HCT116 (cell line): Measurements from ENCODE around the gene CAMK1D. TPM values are rescaled to one million over a fixed set of nuclear protein-coding genes. Genes with fewer than 3 reads are reported as not detected.

ENCODE experiments used
- ATAC-seq: fragments of 200-7000 bp; cut with Tn5 transposase; 2 replicates; pipeline ENCODE4 v1.9.1; 2020; ENCODE audit warnings: mild to moderate bottlenecking, moderate library complexity
- BruUV-seq: library from RNA; stranded (reverse); fragments of 400-500 nt; replicated peaks from 2 replicates; lab custom pipeline; 2021; lab: Mats Ljungman, UMichigan
- CTCF ChIA-PET: fragments of 300-600 bp; sonication (Branson Sonifier 250); formaldehyde crosslinking; loops from one replicate; lab custom pipeline; 2021; ENCODE audit warnings: antibody characterized with exemption; lab: Charles Lee
- POLR2A ChIA-PET: fragments of 300-600, 350-600 bp; sonication (Branson Sonifier 250); formaldehyde crosslinking; loops from one replicate; lab custom pipeline; 2021; ENCODE audit warnings: antibody characterized with exemption; lab: Charles Lee
- RAD21 ChIA-PET, 2 experiments: fragments of 300-600 bp; sonication (Branson Sonifier 250); formaldehyde crosslinking; loops; one replicate each; lab custom pipeline; 2023; ENCODE audit warnings: low total read pairs in 2 of 2; ENCODE audit not compliant: uncharacterized antibody in 2 of 2, unreplicated experiment in 2 of 2, low non-redundant PET in 1 of 2; lab: Charles Lee
- DNase-seq: peaks from one replicate; pipeline ENCODE4 v3.0.0-alpha.2; 2010; ENCODE audit warnings: low read depth, low spot score
- H2AFZ ChIP-seq: fragments of 200-600 bp; shearing (Covaris generic), sonication (generic); 2 replicates; pipeline ENCODE4 v1.6.1; 2017; ENCODE audit warnings: low read depth, mixed run types, mixed read lengths, antibody characterized with exemption, low read length; ENCODE audit not compliant: poor library complexity, severe bottlenecking
- H3K27ac ChIP-seq: 2 replicates; pipeline ENCODE4 v1.5.1; 2012; ENCODE audit warnings: low read depth, low read length
- H3K27me3 ChIP-seq: fragments of 200-600 bp; sonication (generic); 2 replicates; pipeline ENCODE4 v1.6.1; 2016; ENCODE audit warnings: mixed run types, low read length, mixed read lengths; ENCODE audit not compliant: insufficient read depth
- H3K36me3 ChIP-seq, 2 experiments: fragments of 200-500 bp in 1 of 2; fragments of 200-600 bp in 1 of 2; sonication (Bioruptor generic) in 1 of 2; sonication (generic) in 1 of 2; 2 replicates each; pipeline versions ENCODE4 v1.5.1 to v1.6.1; 2014 to 2016; ENCODE audit warnings: low read length in 2 of 2, inconsistent platforms in 1 of 2, mixed read lengths in 1 of 2, mixed run types in 1 of 2; ENCODE audit not compliant: insufficient read depth in 2 of 2, control insufficient read depth in 1 of 2
- H3K4me1 ChIP-seq, 2 experiments: fragments of 200-600 bp in 1 of 2; sonication (generic) in 1 of 2; 2 replicates each; pipeline versions ENCODE4 v1.5.1 to v1.6.1; 2012 to 2017; ENCODE audit warnings: low read length in 2 of 2, inconsistent platforms in 1 of 2, mild to moderate bottlenecking in 1 of 2, mixed read lengths in 1 of 2, mixed run types in 1 of 2, moderate library complexity in 1 of 2; ENCODE audit not compliant: insufficient read depth in 2 of 2, control insufficient read depth in 1 of 2
- H3K4me2 ChIP-seq: fragments of 200-600 bp; sonication (generic); 2 replicates; pipeline ENCODE4 v1.6.1; 2017; ENCODE audit warnings: mixed run types, low read length, mixed read lengths
- H3K4me3 ChIP-seq, 2 experiments: fragments of 200-600 bp in 1 of 2; sonication (generic) in 1 of 2; replicated peaks in 1 of 2; 2 replicates each; pipeline ENCODE4 v1.5.1; 2011 to 2016; ENCODE audit warnings: low read length in 2 of 2, control low read depth in 1 of 2, low read depth in 1 of 2, mild to moderate bottlenecking in 1 of 2, mixed read lengths in 1 of 2, mixed run types in 1 of 2
- H3K79me2 ChIP-seq: fragments of 200-600 bp; sonication (generic); 2 replicates; pipeline ENCODE4 v1.6.1; 2017; ENCODE audit warnings: mild to moderate bottlenecking, mixed run types, low read length, moderate library complexity, mixed read lengths; ENCODE audit not compliant: insufficient read depth
- H3K9ac ChIP-seq: fragments of 200-600 bp; sonication (generic); 2 replicates; pipeline ENCODE4 v1.6.1; 2016; ENCODE audit warnings: low read length, mixed read lengths
- H3K9me2 ChIP-seq: fragments of 200-600 bp; sonication (generic), shearing (Covaris generic); 2 replicates; pipeline ENCODE4 v1.6.1; 2017; ENCODE audit warnings: mixed run types, mild to moderate bottlenecking, moderate library complexity; ENCODE audit not compliant: insufficient read depth
- H3K9me3 ChIP-seq, 2 experiments: fragments of 200-500 bp in 1 of 2; fragments of 200-600 bp in 1 of 2; sonication (Bioruptor generic) in 1 of 2; sonication (generic) in 1 of 2; 2 replicates each; pipeline ENCODE4 v1.6.1; 2014 to 2017; ENCODE audit warnings: low read length in 2 of 2, mixed read lengths in 2 of 2, inconsistent platforms in 1 of 2, low read depth in 1 of 2, mild to moderate bottlenecking in 1 of 2, mixed run types in 1 of 2, moderate library complexity in 1 of 2; ENCODE audit not compliant: control insufficient read depth in 1 of 2, insufficient read depth in 1 of 2
- H4K20me1 ChIP-seq: fragments of 200-600 bp; sonication (generic), shearing (Covaris generic); 2 replicates; pipeline ENCODE4 v1.6.1; 2017; ENCODE audit warnings: mixed run types, mild to moderate bottlenecking, moderate library complexity; ENCODE audit not compliant: insufficient read depth
- ELF1 ChIP-seq: IDR thresholded peaks from 2 replicates; pipeline ENCODE4 v1.6.1; 2012; ENCODE audit warnings: low read depth, borderline replicate concordance
- FOSL1 ChIP-seq: IDR thresholded peaks from 2 replicates; pipeline ENCODE4 v1.6.1; 2012; ENCODE audit warnings: low read depth
- POLR2A ChIP-seq: IDR thresholded peaks from 2 replicates; pipeline ENCODE4 v1.7.0; 2011; ENCODE audit warnings: borderline replicate concordance; ENCODE audit not compliant: insufficient read depth, insufficient read length; ENCODE audit errors: extremely low read depth
- SIN3A ChIP-seq: IDR thresholded peaks from 2 replicates; pipeline ENCODE4 v1.6.1; 2012; ENCODE audit warnings: low read depth
- SP1 ChIP-seq: IDR thresholded peaks from 2 replicates; pipeline ENCODE4 v1.6.1; 2012; ENCODE audit warnings: low read depth
- SRF ChIP-seq: IDR thresholded peaks from 2 replicates; pipeline ENCODE4 v1.6.1; 2012; ENCODE audit warnings: low read depth
- TCF7L2 ChIP-seq: IDR thresholded peaks from 2 replicates; pipeline ENCODE4 v1.7.0; 2011; ENCODE audit warnings: borderline replicate concordance, inconsistent platforms; ENCODE audit not compliant: insufficient read depth, insufficient read length; ENCODE audit errors: extremely low read depth
- ZNF274 ChIP-seq: fragments of 200-500 bp; sonication (Bioruptor generic); IDR thresholded peaks from 2 replicates; pipeline ENCODE4 v1.6.1; 2014; ENCODE audit warnings: mild to moderate bottlenecking, low read depth, low read length, inconsistent platforms
- intact Hi-C: fragments of 100-400 bp; cut with micrococcal nuclease; formaldehyde crosslinking; loops from 2 replicates; pipeline ENCODE4 v1.10.0; 2022
- total RNA-seq: library from RNA; stranded (reverse); gene quantifications from one replicate; pipeline ENCODE4 v1.2.1, GENCODE V29; 2021; ENCODE audit not compliant: unreplicated experiment
- TF ChIP-seq, protein P1 (sequence below): IDR thresholded peaks from 2 replicates; pipeline ENCODE4 v1.6.1; 2011; ENCODE audit warnings: mild to moderate bottlenecking, low read length, moderate library complexity; ENCODE audit not compliant: insufficient replicate concordance; ENCODE audit errors: extremely low read depth
- TF ChIP-seq, protein P2 (sequence below), 3 experiments: fragments of 200-600 bp in 1 of 3; sonication (generic) in 1 of 3; IDR thresholded peaks in 2 of 3; conservative IDR thresholded peaks in 1 of 3; 2 replicates each; pipeline ENCODE4 v1.5.1; 2012 to 2017; ENCODE audit warnings: low read depth in 2 of 3, low read length in 2 of 3, antibody characterized with exemption in 1 of 3, borderline replicate concordance in 1 of 3, control low read depth in 1 of 3, mild to moderate bottlenecking in 1 of 3, mixed read lengths in 1 of 3, mixed run types in 1 of 3, moderate library complexity in 1 of 3; ENCODE audit not compliant: insufficient read depth in 1 of 3
- TF ChIP-seq, protein P3 (sequence below): IDR thresholded peaks from 2 replicates; pipeline ENCODE4 v1.6.1; 2012; ENCODE audit warnings: low read depth
- TF ChIP-seq, protein P4 (sequence below): IDR thresholded peaks from 2 replicates; pipeline ENCODE4 v1.6.1; 2012

CAMK1D gene
- total RNA-seq, 1 experiment from 2014 or later: 9.6 TPM

DNA sequence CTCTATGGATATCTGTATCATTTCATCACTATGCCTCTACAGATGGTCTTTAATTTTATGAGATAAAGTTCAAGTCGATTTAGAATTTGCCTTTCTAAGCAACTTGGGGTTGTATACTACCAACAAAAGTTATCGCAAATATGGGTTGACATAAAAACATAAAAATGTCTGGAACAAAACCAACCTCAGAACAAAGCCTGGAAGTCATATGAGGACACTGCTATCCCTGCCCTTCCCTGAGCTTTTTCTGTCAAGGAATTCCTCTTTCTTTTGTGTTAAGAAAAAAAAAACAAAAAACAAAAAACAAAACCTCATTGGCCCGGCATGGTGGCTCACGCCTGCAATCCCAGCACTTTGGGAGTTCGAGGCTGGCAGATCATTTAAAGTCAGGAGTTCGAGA is 319.3 kb downstream of the CAMK1D start:
- no peak for ATAC-seq
- intact Hi-C loops: no loop called here
- Histone ChIP-seq H4K20me1 (no peaks in the 10 kb centered on the region), H3K79me2 (no peaks in the 10 kb centered on the region), H2AFZ (no peak overlapping the region), H3K36me3 (no peaks in the 10 kb centered on the region), H3K4me1 (no peaks in the 10 kb centered on the region), H3K27me3 (no peaks in the 10 kb centered on the region), H3K9me3 (no peaks in the 10 kb centered on the region)
- no TSS peak for BruUV-seq
- no peak for DNase-seq
- POLR2A ChIA-PET: no interaction called here
- TF ChIP-seq, protein P1, sequence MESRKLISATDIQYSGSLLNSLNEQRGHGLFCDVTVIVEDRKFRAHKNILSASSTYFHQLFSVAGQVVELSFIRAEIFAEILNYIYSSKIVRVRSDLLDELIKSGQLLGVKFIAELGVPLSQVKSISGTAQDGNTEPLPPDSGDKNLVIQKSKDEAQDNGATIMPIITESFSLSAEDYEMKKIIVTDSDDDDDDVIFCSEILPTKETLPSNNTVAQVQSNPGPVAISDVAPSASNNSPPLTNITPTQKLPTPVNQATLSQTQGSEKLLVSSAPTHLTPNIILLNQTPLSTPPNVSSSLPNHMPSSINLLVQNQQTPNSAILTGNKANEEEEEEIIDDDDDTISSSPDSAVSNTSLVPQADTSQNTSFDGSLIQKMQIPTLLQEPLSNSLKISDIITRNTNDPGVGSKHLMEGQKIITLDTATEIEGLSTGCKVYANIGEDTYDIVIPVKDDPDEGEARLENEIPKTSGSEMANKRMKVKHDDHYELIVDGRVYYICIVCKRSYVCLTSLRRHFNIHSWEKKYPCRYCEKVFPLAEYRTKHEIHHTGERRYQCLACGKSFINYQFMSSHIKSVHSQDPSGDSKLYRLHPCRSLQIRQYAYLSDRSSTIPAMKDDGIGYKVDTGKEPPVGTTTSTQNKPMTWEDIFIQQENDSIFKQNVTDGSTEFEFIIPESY: no peak
- no peak for TF ChIP-seq SP1
- no peak for TF ChIP-seq ELF1
- no peak for TF ChIP-seq ZNF274
- TF ChIP-seq, protein P2, sequence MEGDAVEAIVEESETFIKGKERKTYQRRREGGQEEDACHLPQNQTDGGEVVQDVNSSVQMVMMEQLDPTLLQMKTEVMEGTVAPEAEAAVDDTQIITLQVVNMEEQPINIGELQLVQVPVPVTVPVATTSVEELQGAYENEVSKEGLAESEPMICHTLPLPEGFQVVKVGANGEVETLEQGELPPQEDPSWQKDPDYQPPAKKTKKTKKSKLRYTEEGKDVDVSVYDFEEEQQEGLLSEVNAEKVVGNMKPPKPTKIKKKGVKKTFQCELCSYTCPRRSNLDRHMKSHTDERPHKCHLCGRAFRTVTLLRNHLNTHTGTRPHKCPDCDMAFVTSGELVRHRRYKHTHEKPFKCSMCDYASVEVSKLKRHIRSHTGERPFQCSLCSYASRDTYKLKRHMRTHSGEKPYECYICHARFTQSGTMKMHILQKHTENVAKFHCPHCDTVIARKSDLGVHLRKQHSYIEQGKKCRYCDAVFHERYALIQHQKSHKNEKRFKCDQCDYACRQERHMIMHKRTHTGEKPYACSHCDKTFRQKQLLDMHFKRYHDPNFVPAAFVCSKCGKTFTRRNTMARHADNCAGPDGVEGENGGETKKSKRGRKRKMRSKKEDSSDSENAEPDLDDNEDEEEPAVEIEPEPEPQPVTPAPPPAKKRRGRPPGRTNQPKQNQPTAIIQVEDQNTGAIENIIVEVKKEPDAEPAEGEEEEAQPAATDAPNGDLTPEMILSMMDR (IDR thresholded peaks at IDR 0.05 in 2 of 3, conservative IDR thresholded peaks at IDR 0.05 in 1 of 3; ENCODE audit: borderline replicate concordance in 1 of 3, insufficient read depth in 1 of 3, low read depth in 2 of 3, low read length in 2 of 3): no peak
- TF ChIP-seq TCF7L2: no peak
- TF ChIP-seq FOSL1: no peak
- TF ChIP-seq, protein P3, sequence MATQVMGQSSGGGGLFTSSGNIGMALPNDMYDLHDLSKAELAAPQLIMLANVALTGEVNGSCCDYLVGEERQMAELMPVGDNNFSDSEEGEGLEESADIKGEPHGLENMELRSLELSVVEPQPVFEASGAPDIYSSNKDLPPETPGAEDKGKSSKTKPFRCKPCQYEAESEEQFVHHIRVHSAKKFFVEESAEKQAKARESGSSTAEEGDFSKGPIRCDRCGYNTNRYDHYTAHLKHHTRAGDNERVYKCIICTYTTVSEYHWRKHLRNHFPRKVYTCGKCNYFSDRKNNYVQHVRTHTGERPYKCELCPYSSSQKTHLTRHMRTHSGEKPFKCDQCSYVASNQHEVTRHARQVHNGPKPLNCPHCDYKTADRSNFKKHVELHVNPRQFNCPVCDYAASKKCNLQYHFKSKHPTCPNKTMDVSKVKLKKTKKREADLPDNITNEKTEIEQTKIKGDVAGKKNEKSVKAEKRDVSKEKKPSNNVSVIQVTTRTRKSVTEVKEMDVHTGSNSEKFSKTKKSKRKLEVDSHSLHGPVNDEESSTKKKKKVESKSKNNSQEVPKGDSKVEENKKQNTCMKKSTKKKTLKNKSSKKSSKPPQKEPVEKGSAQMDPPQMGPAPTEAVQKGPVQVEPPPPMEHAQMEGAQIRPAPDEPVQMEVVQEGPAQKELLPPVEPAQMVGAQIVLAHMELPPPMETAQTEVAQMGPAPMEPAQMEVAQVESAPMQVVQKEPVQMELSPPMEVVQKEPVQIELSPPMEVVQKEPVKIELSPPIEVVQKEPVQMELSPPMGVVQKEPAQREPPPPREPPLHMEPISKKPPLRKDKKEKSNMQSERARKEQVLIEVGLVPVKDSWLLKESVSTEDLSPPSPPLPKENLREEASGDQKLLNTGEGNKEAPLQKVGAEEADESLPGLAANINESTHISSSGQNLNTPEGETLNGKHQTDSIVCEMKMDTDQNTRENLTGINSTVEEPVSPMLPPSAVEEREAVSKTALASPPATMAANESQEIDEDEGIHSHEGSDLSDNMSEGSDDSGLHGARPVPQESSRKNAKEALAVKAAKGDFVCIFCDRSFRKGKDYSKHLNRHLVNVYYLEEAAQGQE: no peak
- no peak for TF ChIP-seq POLR2A
- TF ChIP-seq, protein P4, sequence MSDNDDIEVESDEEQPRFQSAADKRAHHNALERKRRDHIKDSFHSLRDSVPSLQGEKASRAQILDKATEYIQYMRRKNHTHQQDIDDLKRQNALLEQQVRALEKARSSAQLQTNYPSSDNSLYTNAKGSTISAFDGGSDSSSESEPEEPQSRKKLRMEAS: no peak
- TF ChIP-seq SRF: no peak
- TF ChIP-seq SIN3A: no peak
- TF ChIP-seq, all 23 proteins: peak for 0
- CTCF ChIA-PET: no interaction called here
- Histone ChIP-seq H3K9me2 (no peaks in the 10 kb centered on the region), H3K9ac (no peak overlapping the region), H3K27ac (no peak overlapping the region), H3K4me2 (no peak overlapping the region), H3K4me3 (no peak overlapping the region)
- RAD21 ChIA-PET: no interaction called here
